ENCODE data around the gene KCTD10. TPM values are rescaled to one million over a fixed set of nuclear protein-coding genes. Genes with fewer than 3 reads are reported as not detected.

KCTD10 gene
- total and polyA plus RNA-seq, 2 of the 13 experiments (the other 11 are each of a cell fraction or from before 2014, with no cell fraction given) = 6.9 to 25.4 TPM

DNA sequence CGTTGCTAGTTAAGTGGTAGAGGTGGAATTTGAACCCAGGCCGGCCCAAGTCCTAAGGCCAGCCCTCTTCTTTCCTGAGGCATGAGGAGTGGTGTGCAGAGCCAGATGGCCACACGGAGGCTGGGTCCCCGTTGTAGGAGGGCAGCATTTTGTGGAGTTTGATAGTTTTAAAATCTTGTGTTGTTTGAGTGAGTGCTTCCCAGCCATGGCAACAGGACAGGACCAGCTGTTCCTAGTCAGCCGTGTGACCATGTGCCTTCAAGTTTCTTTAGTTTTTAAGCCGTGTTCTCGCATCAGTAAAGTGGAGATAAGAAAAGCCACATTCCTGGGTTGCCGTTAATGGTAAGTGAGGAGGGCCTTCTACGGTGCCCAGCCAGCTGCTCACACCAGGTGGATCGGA lies 44.7 kb upstream of the KCTD10 start:
- DNase-seq (ENCODE audit: low spot score) = no peak
- intact Hi-C loops (cut with micrococcal nuclease; ENCODE audit: unreplicated experiment) = no loop called here
- no peak for ATAC-seq
- Histone ChIP-seq H3K9ac (ENCODE audit: insufficient read depth, low read depth, low read length) (no peak overlapping the region), H3K27me3 (ENCODE audit: control insufficient read depth in 1 of 2, insufficient read depth in 2 of 2, low read length in 2 of 2) (no peaks in the 10 kb centered on the region), H3K79me2 (ENCODE audit: insufficient read depth, low read length) (no peaks in the 10 kb centered on the region), H3K27ac (ENCODE audit: extremely low read length, insufficient read depth, low read length) (no peak overlapping the region), H2AFZ (ENCODE audit: low read length) (no peak overlapping the region), H3K4me3 (replicated peaks in 1 of 3; ENCODE audit: insufficient read depth in 1 of 3, low read depth in 2 of 3, low read length in 3 of 3) (no peak overlapping the region), H3K36me3 (replicated peaks in 1 of 2; ENCODE audit: control insufficient read depth in 1 of 2, insufficient read depth in 2 of 2, low read length in 2 of 2) (peaks cover 15 to 41% of the 10 kb centered on the region in 2 experiments), H3K9me3 (ENCODE audit: low read length) (no peaks in the 10 kb centered on the region), H3K4me1 (ENCODE audit: insufficient read depth, low read length) (peaks cover 10% of the 10 kb centered on the region), H3K4me2 (ENCODE audit: low read depth, low read length) (no peak overlapping the region), H4K20me1 (ENCODE audit: insufficient read depth, low read length) (no peaks in the 10 kb centered on the region)
- FAIRE-seq = no peak
- TF ChIP-seq ZFP41 (CRISPR knock-in tag; IDR thresholded peaks at IDR 0.05; ENCODE audit: borderline replicate concordance) (no peak), KDM5A (IDR thresholded peaks at IDR 0.05; ENCODE audit: borderline replicate concordance, low read length) (no peak), TMF1 (CRISPR knock-in tag; IDR thresholded peaks at IDR 0.05; ENCODE audit: low read depth) (no peak), ZC3H13 (CRISPR knock-in tag; IDR thresholded peaks at IDR 0.05) (no peak), ZNF451 (CRISPR knock-in tag; IDR thresholded peaks at IDR 0.05) (no peak), PAF1 (CRISPR knock-in tag; IDR thresholded peaks at IDR 0.05) (no peak), SAFB2 (CRISPR knock-in tag; IDR thresholded peaks at IDR 0.05; ENCODE audit: borderline replicate concordance, low read depth) (no peak), ZFP36 (IDR thresholded peaks at IDR 0.05; ENCODE audit: borderline replicate concordance, low read depth, low read length, partially characterized antibody) (no peak), SIN3B (IDR thresholded peaks at IDR 0.05; ENCODE audit: low read length) (no peak), ZFP37 (CRISPR knock-in tag; IDR thresholded peaks at IDR 0.05; ENCODE audit: borderline replicate concordance) (no peak)
- TF ChIP-seq, protein P1, sequence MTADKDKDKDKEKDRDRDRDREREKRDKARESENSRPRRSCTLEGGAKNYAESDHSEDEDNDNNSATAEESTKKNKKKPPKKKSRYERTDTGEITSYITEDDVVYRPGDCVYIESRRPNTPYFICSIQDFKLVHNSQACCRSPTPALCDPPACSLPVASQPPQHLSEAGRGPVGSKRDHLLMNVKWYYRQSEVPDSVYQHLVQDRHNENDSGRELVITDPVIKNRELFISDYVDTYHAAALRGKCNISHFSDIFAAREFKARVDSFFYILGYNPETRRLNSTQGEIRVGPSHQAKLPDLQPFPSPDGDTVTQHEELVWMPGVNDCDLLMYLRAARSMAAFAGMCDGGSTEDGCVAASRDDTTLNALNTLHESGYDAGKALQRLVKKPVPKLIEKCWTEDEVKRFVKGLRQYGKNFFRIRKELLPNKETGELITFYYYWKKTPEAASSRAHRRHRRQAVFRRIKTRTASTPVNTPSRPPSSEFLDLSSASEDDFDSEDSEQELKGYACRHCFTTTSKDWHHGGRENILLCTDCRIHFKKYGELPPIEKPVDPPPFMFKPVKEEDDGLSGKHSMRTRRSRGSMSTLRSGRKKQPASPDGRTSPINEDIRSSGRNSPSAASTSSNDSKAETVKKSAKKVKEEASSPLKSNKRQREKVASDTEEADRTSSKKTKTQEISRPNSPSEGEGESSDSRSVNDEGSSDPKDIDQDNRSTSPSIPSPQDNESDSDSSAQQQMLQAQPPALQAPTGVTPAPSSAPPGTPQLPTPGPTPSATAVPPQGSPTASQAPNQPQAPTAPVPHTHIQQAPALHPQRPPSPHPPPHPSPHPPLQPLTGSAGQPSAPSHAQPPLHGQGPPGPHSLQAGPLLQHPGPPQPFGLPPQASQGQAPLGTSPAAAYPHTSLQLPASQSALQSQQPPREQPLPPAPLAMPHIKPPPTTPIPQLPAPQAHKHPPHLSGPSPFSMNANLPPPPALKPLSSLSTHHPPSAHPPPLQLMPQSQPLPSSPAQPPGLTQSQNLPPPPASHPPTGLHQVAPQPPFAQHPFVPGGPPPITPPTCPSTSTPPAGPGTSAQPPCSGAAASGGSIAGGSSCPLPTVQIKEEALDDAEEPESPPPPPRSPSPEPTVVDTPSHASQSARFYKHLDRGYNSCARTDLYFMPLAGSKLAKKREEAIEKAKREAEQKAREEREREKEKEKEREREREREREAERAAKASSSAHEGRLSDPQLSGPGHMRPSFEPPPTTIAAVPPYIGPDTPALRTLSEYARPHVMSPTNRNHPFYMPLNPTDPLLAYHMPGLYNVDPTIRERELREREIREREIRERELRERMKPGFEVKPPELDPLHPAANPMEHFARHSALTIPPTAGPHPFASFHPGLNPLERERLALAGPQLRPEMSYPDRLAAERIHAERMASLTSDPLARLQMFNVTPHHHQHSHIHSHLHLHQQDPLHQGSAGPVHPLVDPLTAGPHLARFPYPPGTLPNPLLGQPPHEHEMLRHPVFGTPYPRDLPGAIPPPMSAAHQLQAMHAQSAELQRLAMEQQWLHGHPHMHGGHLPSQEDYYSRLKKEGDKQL (CRISPR knock-in tag; IDR thresholded peaks at IDR 0.05; ENCODE audit: low read depth) = no peak
- ChIA-PET POLR2A (no interaction called here), CTCF (ENCODE audit: low intra/inter-chr PET ratio, low total read pairs) (no interaction called here)
- WGBS (ENCODE audit: low lambda C conversion rate) = 81% methylated on average over 10 of the region's 10 CpGs
- in situ Hi-C loops (cut with HindIII; ENCODE audit: extremely low pct_ligation_motif_present, low pct_unique_long_range_greater_than_20kb) = no loop called here
- BruUV-seq (replicated peaks) = no TSS peak

Measured in HepG2 (cell line).